SK-N-SH treated with all-trans-retinoic acid at 6 μM for 48 hours (cell line): ENCODE measurements around the gene NMNAT1.

Source experiments
- ATAC-seq: fragments of 200-7000 bp; cut with Tn5 transposase; 3 replicates; pipeline ENCODE4 v1.9.1; 2020; ENCODE audit warnings: mild to moderate bottlenecking, moderate library complexity
- ARNTL ChIP-seq: fragments of 450-650 bp; formaldehyde crosslinking; IDR thresholded peaks from 2 replicates; pipeline ENCODE4 v1.5.0; 2020; ENCODE audit warnings: low read depth, mild to moderate bottlenecking, moderate library complexity, borderline replicate concordance
- BACH2 ChIP-seq: fragments of 250-450 bp; sonication (Bioruptor Pico); IDR thresholded peaks from 2 replicates; pipeline ENCODE4 v1.9.0; 2021; ENCODE audit warnings: mild to moderate bottlenecking, borderline replicate concordance
- CREB5 ChIP-seq: fragments of 250-450 bp; sonication (Bioruptor Pico); IDR thresholded peaks from 2 replicates; pipeline ENCODE4 v1.5.1; 2020; ENCODE audit warnings: low read depth, mild to moderate bottlenecking, moderate library complexity
- CSDC2 ChIP-seq: fragments of 250-450 bp; sonication (Bioruptor Pico); IDR thresholded peaks from 2 replicates; pipeline ENCODE4 v1.5.0; 2020; ENCODE audit warnings: mild to moderate bottlenecking, moderate library complexity
- ESRRG ChIP-seq: fragments of 250-450 bp; sonication (Bioruptor Pico); IDR thresholded peaks from 2 replicates; pipeline ENCODE4 v1.6.1; 2021; ENCODE audit warnings: mild to moderate bottlenecking
- GLIS3 ChIP-seq: fragments of 250-450 bp; sonication (Bioruptor Pico); IDR thresholded peaks from 2 replicates; pipeline ENCODE4 v1.5.0; 2020; ENCODE audit warnings: mild to moderate bottlenecking, moderate library complexity
- ISL1 ChIP-seq: fragments of 250-450 bp; sonication (Bioruptor Pico); IDR thresholded peaks from 2 replicates; pipeline ENCODE4 v2.1.2; 2022; ENCODE audit warnings: mild to moderate bottlenecking, moderate library complexity
- OSR1 ChIP-seq: fragments of 250-450 bp; sonication (Bioruptor Pico); IDR thresholded peaks from 2 replicates; pipeline ENCODE4 v1.8.0; 2022; ENCODE audit warnings: moderate library complexity, mild to moderate bottlenecking, inconsistent platforms
- PATZ1 ChIP-seq: fragments of 250-450 bp; sonication (Bioruptor Pico); IDR thresholded peaks from 2 replicates; pipeline ENCODE4 v1.8.0; 2020; ENCODE audit warnings: mild to moderate bottlenecking, moderate library complexity, borderline replicate concordance
- POU6F1 ChIP-seq: fragments of 250-450 bp; sonication (Bioruptor Pico); IDR thresholded peaks from 2 replicates; pipeline ENCODE4 v1.8.0; 2021; ENCODE audit warnings: low read depth, mild to moderate bottlenecking, moderate library complexity, borderline replicate concordance
- PPARA ChIP-seq: fragments of 250-450 bp; sonication (Bioruptor Pico); IDR thresholded peaks from 2 replicates; pipeline ENCODE4 v1.5.0; 2020; ENCODE audit warnings: mild to moderate bottlenecking, borderline replicate concordance
- RARB ChIP-seq: fragments of 250-450 bp; sonication (Bioruptor Pico); IDR thresholded peaks from 2 replicates; pipeline ENCODE4 v1.8.0; 2021; ENCODE audit warnings: mild to moderate bottlenecking, moderate library complexity
- SNAI2 ChIP-seq: fragments of 250-450 bp; sonication (Bioruptor Pico); IDR thresholded peaks from 2 replicates; pipeline ENCODE4 v1.5.0; 2020; ENCODE audit warnings: mild to moderate bottlenecking, moderate library complexity
- TCF4 ChIP-seq: fragments of 250-450 bp; sonication (Bioruptor Pico); IDR thresholded peaks from 2 replicates; pipeline ENCODE4 v1.8.0; 2021; ENCODE audit warnings: mild to moderate bottlenecking, moderate library complexity, borderline replicate concordance
- TOX ChIP-seq: fragments of 250-450 bp; sonication (Bioruptor Pico); IDR thresholded peaks from 2 replicates; pipeline ENCODE4 v1.8.0; 2021; ENCODE audit warnings: mild to moderate bottlenecking, moderate library complexity, borderline replicate concordance
- TSHZ2 ChIP-seq: fragments of 250-450 bp; sonication (Bioruptor Pico); IDR thresholded peaks from 2 replicates; pipeline ENCODE4 v1.5.0; 2020; ENCODE audit warnings: mild to moderate bottlenecking, moderate library complexity
- ZC3H10 ChIP-seq: fragments of 250-450 bp; sonication (Bioruptor Pico); IDR thresholded peaks from 2 replicates; pipeline ENCODE4 v1.5.1; 2021; ENCODE audit warnings: mild to moderate bottlenecking, moderate library complexity
- ZFP3 ChIP-seq: fragments of 250-450 bp; sonication (Bioruptor Pico); IDR thresholded peaks from 2 replicates; pipeline ENCODE4 v1.5.0; 2020; ENCODE audit warnings: mild to moderate bottlenecking, moderate library complexity
- ZFP30 ChIP-seq: fragments of 450-650 bp; formaldehyde crosslinking; IDR thresholded peaks from 2 replicates; pipeline ENCODE4 v1.5.0; 2022; ENCODE audit warnings: mild to moderate bottlenecking, moderate library complexity
- ZNF565 ChIP-seq: fragments of 450-650 bp; formaldehyde crosslinking; conservative IDR thresholded peaks from 2 replicates; pipeline ENCODE4 v1.5.0; 2020; ENCODE audit warnings: low read depth, mild to moderate bottlenecking, moderate library complexity
- ZNF70 ChIP-seq: fragments of 450-650 bp; formaldehyde crosslinking; IDR thresholded peaks from 2 replicates; pipeline ENCODE4 v1.5.0; 2020; ENCODE audit warnings: mild to moderate bottlenecking, moderate library complexity
- ZNF8 ChIP-seq: fragments of 450-650 bp; formaldehyde crosslinking; IDR thresholded peaks from 2 replicates; pipeline ENCODE4 v1.5.0; 2020; ENCODE audit warnings: mild to moderate bottlenecking, moderate library complexity

The NMNAT1 gene

GRCh38 chr1:9902060-9902452, 41.2 kb upstream of the NMNAT1 start:
- ATAC-seq: no peak
- TF ChIP-seq ESRRG (CRISPR knock-in tag) (no peak), TCF4 (CRISPR knock-in tag) (no peak), SNAI2 (CRISPR knock-in tag) (no peak), PPARA (CRISPR knock-in tag) (no peak), ISL1 (CRISPR knock-in tag) (no peak), OSR1 (CRISPR knock-in tag) (no peak), ZFP30 (CRISPR knock-in tag) (no peak), TSHZ2 (no peak), ZC3H10 (no peak), ZNF565 (CRISPR knock-in tag) (no peak), BACH2 (no peak), RARB (CRISPR knock-in tag) (no peak), PATZ1 (no peak)

- TF ChIP-seq GLIS3 (CRISPR knock-in tag): no peak
- no peak for TF ChIP-seq POU6F1 (CRISPR knock-in tag)
- TF ChIP-seq ISL1 (CRISPR knock-in tag): no peak
- no peak for TF ChIP-seq ZNF70
- TF ChIP-seq TOX (CRISPR knock-in tag): no peak
- no peak for ATAC-seq
These were observed 39.3 kb upstream of the NMNAT1 start for GRCh38 chr1:9903801-9904527.

- no peak for ATAC-seq
- TF ChIP-seq GLIS3 (CRISPR knock-in tag) (no peak), ZFP3 (CRISPR knock-in tag) (no peak), POU6F1 (CRISPR knock-in tag) (no peak), TSHZ2 (no peak), PATZ1 (no peak), ZNF70 (no peak), RARB (CRISPR knock-in tag) (no peak), ZC3H10 (no peak), ESRRG (CRISPR knock-in tag) (no peak), PPARA (CRISPR knock-in tag) (no peak), ARNTL (CRISPR knock-in tag) (no peak), BACH2 (no peak), ZNF8 (no peak), CREB5 (CRISPR knock-in tag) (no peak), TOX (CRISPR knock-in tag) (no peak), SNAI2 (CRISPR knock-in tag) (no peak), CSDC2 (CRISPR knock-in tag) (no peak), TCF4 (CRISPR knock-in tag) (no peak), ZFP30 (CRISPR knock-in tag) (no peak)
These were observed 38.7 kb upstream of the NMNAT1 start for GRCh38 chr1:9904596-9904995.
